Epithelial cell of prostate (primary cell): ENCODE results near the gene SPEM3.

Source experiments
- DNase-seq: peaks from one replicate; pipeline ENCODE4 v3.0.0-alpha.2; 2011; ENCODE audit warnings: low read depth, low spot score
- H3K27ac ChIP-seq: fragments of 450-650 bp; 2 replicates; pipeline ENCODE4 v1.5.1; 2017; ENCODE audit warnings: mild to moderate bottlenecking

The SPEM3 gene

DNA sequence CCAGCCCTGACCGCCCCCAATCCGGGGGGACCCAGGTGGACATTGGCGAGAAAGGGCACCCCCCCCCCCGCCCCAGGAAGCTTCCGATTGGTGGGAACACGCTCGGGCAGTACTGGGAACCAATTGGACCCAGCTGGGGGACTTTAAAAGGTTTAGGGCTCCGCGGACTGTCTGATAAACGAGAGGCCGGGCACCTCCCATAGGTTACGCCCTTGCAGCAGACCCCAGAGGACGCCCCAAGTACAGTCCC is 25.0 kb upstream of the SPEM3 start:
- peak overlapping the region; percentile 59 for H3K27ac ChIP-seq
- DNase-seq: no peak

DNA sequence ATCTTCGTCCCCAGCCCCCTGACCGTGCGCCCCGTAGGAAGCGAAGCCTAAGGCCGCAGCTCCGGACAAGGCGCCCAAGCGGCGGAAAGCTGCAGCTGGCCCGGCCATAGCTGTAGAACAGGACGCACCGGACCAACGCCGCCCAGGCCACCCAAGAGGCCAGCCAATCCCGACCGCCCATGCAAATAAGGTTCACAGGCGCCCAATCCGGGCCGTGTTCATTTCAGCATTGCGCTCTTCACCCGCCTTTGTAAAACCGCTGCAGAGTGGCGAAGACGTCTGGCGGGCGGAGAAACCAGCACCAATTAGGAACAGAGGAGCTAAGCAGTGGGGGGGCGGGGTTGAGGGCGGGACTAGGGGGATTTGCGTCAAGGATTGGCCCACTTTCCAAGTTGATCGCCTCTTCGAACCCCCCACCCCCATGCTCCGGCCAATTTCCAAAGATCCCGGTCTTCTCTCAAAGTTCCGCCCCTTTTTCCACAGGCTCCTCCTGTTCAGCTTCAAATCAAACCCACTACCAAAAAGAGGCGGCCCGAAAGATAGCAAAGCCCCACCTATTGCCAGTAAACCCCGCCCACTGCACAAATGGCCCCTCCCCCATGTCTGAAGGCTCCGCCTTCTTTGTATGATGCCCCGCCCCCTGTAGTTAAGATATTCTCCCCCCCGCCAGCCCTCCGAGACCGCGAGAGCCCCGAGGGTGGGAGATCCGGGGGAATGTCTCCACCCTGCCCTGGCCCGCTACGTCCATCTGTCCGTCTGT is 24.5 kb upstream of the SPEM3 start, which contains the start of gene TMEM256:
Gene TMEM256 (minus strand): TSS at position 121 of the 760 bp plus-strand sequence. CDS start 13 bp downstream, at position 108.
- H3K27ac ChIP-seq: peak within 1 kb of the TSS; percentile 59
- DNase-seq: peak; percentile 96

DNA sequence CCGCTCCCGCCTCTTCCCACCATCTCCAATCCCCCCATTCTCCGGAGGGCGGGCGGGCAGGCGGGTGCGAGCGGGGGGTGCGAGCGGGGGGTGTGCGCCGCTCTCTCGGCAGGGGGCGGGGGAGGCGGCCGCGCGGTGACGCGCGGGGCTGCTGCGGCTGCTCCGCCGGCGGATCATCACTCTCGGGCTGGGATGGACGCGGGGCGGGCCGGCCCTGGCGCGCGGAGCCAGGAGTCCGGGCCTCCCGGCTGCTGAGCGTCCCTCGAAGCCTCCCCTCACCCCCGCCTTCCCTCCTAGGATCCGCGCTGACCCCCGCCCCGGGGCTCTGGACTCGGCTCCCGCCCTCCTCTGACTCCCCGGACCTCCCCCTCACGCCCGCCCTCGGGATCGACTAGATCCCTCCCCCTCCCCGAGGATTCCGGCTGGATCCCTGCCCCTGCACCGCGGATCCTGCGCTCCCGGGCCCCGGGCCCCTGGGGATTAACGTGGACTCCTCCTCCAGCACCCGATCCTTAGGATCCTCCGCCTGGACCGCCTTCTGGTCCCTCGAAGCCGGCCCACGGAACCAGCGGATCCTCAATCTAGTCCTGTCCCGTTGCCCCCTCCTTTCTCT is 23.8 kb upstream of the SPEM3 start:
- DNase-seq: no peak
- peak overlapping the region; percentile 59 for H3K27ac ChIP-seq

DNA sequence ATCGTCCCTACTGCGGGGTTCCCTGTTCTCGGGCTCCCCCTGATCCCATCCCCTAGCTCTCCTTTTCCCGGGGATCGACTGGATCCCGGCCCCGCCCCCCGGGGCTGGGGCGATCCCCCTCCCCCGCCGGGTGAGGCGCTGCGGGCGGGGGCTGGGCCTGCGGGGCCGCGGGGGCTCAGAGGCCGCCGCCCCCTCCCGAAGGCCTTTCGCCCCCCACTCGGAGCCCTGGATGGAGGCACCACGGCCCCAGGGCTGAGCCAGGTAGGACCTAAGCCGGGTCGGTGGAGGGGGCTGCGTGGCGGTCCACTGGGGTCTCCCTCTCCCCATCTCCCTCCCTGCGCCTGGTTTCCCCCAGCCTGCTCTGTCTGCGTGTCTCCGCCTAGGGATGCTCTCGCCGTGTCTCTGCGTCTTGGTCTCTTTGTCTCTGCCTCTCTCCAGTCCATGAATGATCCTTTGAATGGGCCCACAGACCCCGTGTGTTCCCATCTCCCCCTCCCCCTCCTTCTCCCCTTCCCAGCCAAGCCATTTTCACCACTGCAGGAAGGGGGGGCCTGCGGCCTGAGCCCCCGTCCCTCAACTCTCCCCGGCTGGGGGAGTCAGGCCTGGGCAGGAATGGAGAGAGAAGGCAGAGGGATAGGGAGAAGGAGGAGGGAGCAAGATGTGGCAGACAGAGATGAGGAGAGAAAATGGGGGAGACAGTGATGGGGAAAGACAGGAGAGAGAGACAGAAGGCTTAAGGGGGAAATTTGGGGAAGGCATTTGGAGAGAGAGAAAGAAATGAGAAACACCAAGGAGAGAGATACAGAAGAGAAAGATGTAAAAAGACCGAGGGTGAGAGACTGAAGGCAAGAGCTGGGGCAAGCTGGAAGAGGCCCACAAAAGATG is 23.1 kb upstream of the SPEM3 start:
- no peak for DNase-seq
- no peak overlapping the region for H3K27ac ChIP-seq

DNA sequence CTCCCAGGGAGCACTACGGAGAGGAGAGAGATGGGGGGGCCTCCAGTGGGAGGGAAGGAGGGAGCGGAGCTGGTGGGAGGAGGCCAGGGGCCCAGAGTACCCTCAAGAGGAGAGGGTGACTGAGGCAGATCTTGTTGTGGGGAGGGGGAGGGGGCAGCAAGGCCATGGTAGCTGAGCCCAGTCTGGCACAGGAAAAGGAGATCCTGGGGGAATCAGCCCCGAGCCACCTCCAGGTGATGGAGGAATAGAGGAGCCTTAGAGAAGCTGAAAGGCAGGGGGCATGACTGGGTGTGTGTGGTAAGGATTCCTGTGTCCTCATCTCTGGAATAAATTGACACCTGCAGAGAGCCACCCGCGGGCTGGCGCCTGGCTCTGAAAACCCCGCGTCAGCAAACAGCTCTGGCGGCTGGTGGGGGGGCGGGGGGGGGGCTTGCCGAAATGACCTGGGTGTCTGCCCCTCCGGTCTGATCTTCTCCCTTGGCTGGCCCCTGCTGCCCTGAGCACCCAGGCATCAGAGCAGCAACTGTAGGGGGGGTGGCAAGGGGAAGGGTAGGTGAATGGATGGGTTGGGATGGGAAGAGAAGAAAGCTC is 22.3 kb upstream of the SPEM3 start:
- no peak overlapping the region for H3K27ac ChIP-seq
- DNase-seq: no peak

DNA sequence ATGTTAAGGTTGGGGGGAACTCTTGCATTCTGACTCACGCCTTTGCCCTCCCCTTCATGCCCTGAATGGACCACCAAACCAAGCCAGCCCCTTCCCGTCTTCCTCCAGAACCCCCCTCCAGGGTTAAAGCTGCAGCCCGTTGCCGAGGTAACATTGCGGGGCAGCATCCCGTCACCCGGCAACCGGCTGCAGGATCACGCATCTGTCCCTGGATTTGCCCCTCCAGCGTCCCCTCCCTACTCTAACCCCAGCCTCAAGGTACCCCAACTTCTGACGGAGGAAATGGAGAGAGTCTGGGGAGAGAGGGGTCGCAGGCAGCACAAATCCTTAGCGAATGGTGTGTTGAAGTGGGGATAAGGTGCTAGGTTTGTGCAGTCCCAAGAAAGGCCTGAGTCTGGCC is 21.6 kb upstream of the SPEM3 start:
- no peak for DNase-seq
- H3K27ac ChIP-seq: no peak overlapping the region

DNA sequence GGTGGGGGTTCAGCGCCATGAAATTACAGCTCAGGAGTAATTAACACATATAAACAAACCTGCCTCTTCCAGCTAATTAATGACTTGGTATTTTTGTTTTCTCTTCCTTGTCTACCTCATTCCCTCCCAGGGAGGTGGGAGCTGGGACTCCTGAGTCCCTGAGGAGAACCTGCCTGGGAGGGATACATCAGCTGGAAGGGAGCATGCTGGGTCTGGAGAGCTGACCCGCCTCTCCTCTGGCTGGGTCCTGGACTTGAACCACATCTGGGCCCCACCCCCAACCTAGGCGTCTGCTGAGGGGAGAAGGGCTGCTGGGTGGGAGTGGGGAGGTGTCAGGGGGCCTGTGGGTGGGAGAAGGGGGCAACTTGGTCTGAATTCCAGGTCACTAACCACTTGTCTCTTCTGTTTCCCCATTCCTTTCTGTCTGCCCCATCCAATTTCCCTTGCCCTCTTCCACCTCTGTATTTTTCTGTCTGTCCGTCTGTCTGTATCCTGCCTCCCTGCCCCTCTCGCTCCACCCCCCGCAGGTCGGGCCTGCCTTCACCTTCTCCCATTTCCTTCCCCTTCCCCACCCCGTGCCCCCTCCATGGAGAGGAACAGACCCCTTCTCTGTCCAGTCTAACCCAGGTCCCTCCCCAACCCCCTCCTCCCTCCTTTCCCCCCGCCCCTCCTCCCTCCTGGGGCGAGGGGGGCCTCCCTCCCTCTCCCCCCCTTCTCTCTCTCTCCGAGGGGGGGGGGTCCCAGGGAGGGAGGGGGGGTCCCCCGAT is 21.0 kb upstream of the SPEM3 start, which contains the start of gene NLGN2:
Gene NLGN2 (plus strand): TSS at position 361 of the 767 bp plus-strand sequence. CDS start 411 bp downstream, outside the sequence.
- no peak within 1 kb of the TSS for H3K27ac ChIP-seq
- DNase-seq: no peak

DNA sequence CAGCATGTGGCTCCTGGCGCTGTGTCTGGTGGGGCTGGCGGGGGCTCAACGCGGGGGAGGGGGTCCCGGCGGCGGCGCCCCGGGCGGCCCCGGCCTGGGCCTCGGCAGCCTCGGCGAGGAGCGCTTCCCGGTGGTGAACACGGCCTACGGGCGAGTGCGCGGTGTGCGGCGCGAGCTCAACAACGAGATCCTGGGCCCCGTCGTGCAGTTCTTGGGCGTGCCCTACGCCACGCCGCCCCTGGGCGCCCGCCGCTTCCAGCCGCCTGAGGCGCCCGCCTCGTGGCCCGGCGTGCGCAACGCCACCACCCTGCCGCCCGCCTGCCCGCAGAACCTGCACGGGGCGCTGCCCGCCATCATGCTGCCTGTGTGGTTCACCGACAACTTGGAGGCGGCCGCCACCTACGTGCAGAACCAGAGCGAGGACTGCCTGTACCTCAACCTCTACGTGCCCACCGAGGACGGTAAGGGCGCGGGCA is 20.4 kb upstream of the SPEM3 start:
- no peak for DNase-seq
- no peak overlapping the region for H3K27ac ChIP-seq

DNA sequence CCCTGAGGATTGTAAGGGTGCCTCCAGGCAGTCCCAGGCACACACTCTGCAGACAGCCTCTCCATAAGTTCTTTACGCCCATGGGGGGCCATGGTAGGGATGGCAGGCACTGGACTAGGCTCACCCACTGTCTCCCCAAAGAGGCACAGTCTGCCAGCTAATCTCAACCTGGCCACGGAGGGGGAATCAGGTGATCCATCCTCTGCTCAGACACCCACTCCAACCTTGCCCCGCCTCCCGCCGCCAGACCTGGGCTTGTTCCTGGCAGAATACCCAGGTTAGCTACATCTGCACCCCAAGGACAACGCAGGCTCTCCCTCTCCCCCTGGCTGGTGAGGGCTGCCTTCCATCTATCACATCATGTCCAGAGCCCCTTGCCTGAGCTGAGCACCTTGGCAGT is 19.8 kb upstream of the SPEM3 start:
- DNase-seq: no peak
- no peak overlapping the region for H3K27ac ChIP-seq

DNA sequence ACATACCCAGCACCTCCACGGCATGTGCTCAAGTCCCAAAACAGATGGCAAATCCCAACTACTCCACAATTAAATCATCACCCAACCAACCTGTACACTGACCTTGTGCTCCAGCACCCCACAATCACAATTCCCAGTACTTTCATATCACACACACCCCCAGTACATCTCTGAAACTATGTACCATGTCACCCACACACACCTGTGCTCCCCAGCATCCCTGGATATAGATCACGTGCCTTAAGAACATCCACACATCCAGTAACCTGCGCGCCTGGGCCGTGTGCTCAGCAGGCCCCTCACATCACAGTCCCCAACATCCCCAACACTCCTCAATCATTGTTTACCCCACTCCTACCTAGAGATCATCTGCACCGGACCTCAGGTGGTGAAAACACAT is 18.9 kb upstream of the SPEM3 start:
- no peak for DNase-seq
- H3K27ac ChIP-seq: no peak overlapping the region

DNA sequence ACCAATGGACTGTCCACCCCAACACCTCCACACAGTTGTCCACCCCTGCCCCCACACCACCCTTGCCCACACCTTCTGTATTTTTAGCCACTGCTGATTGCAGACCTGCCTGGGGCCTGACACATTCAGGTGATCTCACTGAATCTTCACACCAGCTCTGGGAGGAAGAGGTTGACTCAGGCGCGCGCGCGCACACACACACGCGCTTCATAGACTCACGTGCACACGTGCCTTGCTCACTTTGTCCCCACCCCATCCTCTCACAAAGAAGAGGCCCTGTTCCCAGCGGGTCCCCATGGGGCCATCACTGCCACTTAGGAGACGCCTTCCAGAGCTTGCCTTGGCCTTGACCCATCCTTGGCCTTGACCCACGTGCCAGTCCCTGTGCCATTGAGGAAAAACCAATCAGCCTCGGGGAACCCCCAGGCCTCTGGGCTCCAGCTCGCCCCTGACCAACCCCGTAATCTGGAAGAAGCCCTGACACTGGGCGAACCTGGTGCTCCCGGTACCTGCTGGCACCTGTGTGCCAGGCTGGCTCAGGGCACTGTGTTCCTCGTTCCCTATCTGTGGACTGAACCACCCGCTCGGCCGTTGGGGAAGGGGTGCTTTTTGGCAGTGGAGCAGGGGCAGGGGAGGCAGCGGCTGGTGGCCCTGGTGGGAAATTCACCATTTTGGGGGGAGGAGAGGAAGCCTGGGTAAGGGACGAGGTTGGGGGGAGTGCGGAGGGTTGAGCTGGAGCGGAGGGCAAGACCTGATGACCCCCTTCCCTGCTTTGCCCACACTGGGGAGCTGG is 17.8 kb upstream of the SPEM3 start:
- DNase-seq: no peak
- no peak overlapping the region for H3K27ac ChIP-seq

DNA sequence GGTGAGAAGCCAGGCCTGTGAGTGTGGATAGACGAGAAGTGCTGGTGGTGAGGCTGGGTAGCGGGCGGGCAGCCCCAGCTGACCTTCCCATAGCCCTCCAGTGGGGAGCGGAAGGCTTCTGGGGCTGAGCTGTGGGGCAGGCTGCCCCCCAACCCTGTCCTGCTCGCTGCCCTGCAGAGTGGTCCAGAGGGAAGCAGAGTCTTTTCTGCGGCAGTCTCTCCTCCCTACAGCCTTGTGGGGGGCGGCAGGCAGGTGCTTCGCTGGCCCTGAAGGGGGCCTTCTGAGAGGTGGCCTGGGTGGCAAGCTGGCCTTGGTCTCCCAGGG is 17.3 kb upstream of the SPEM3 start:
- no peak for DNase-seq
- H3K27ac ChIP-seq: no peak overlapping the region

DNA sequence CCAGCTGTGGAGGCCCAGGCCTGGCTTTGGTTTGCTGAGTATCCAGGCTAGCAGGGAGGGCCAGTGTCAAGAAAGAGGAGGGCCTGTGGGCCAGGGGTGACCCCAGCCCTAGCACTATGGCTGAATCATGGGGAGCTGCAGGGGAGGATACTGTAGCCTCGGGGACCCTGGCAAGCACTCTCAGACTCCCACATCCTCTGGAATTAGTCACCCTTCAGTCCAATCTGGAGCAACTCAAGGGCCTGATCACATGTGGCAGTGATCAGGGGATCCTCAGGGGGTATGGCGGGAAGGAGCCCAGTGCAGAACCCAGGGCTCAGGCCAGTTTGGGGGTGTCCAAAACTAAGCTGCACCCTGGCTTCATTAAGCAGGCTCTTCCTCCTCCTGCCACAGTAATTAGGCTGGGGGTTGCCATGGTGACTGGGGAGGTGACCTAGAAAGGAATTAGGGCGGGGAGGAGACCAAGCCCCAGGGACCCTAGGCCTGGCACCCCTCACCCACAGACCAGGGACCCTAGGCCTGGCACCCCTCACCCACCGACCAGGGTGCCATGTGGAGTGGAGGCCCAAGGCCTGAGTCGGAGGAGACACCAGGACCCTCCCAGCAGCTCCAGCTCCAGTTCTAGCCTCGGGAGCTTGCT is 15.2 kb upstream of the SPEM3 start:
- no peak overlapping the region for H3K27ac ChIP-seq
- no peak for DNase-seq

DNA sequence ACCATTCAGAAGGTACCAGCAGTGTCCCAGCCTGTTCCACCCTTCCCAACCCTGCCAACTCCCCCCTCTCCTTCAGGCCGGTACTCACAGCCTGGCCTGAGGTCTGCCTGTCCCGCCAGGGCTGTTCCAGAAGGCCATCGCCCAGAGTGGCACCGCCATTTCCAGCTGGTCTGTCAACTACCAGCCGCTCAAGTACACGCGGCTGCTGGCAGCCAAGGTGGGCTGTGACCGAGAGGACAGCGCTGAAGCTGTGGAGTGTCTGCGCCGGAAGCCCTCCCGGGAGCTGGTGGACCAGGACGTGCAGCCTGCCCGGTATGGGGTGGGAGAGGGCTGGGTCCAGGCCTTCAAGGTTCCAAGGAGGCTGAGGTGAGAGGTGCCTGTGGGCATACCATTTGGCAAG is 13.8 kb upstream of the SPEM3 start:
- no peak overlapping the region for H3K27ac ChIP-seq
- DNase-seq: no peak

DNA sequence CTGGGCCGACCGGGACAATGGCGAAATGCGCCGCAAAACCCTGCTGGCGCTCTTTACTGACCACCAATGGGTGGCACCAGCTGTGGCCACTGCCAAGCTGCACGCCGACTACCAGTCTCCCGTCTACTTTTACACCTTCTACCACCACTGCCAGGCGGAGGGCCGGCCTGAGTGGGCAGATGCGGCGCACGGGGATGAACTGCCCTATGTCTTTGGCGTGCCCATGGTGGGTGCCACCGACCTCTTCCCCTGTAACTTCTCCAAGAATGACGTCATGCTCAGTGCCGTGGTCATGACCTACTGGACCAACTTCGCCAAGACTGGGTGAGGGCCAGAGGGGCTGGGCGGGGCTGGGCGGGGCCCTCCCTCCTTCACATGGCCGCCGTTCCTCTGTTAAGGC is 12.9 kb upstream of the SPEM3 start:
- no peak for DNase-seq
- no peak overlapping the region for H3K27ac ChIP-seq

DNA sequence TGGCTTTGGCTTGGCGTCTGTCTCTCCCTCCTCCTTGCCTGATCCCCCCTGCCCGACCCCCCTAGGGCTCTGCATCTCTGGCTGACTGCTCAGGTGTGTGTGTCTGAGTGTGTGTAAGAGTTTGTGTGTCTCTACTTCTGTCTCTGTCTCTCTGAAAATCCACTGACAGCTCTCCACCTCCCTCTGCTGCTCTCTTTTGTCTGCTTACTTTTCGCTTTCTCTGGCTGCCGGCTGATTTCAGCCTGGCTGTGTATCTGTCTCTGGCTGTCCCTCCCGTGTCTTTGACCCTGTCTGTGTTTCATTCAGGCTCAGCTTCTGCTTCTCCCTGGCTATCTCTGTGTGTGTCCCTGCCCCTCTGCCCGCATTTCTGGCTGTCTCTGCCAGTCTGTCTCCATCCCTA is 12.3 kb upstream of the SPEM3 start:
- no peak for DNase-seq

DNA sequence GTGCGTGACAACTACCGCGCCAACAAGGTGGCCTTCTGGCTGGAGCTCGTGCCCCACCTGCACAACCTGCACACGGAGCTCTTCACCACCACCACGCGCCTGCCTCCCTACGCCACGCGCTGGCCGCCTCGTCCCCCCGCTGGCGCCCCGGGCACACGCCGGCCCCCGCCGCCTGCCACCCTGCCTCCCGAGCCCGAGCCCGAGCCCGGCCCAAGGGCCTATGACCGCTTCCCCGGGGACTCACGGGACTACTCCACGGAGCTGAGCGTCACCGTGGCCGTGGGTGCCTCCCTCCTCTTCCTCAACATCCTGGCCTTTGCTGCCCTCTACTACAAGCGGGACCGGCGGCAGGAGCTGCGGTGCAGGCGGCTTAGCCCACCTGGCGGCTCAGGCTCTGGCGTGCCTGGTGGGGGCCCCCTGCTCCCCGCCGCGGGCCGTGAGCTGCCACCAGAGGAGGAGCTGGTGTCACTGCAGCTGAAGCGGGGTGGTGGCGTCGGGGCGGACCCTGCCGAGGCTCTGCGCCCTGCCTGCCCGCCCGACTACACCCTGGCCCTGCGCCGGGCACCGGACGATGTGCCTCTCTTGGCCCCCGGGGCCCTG is 11.5 kb upstream of the SPEM3 start:
- no peak for DNase-seq

More for the DNA sequence above, 12.3 kb upstream of the SPEM3 start:
- no peak overlapping the region for H3K27ac ChIP-seq

DNA sequence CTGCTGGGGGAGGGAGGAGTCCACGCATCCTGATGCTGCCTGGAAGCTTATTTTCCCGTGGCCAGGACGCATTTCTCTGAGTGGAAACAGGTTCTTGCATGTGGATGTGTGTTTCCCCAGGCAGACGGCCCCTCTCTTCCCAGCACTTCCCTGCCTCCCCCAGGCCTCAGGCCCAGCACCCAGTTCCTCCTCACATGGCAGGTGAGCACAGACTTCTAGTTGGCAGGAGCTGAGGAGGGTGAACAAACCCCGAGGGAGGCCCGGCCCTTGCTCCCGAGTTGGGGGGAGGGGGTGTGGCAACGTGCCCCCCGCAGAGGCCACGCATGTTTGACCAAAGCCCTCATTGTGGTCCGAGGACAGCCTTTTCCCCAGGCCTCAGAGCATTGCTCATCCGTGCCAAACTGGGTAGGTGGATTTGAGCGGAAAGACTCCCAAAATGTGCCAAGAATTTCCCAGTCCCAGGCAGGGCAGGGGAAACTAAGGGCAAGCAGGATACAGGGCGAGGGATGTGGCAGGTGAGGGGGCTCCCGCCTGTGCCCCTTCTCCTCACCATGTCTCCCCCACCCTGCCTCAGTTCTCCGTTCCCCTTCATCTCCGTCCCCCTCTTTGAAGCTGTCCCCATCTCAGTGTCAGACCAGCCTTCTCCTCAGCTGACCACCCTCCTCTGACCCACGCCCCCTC is 10.0 kb upstream of the SPEM3 start:
- DNase-seq: no peak
- no peak overlapping the region for H3K27ac ChIP-seq

More for the DNA sequence above, 11.5 kb upstream of the SPEM3 start:
- no peak overlapping the region for H3K27ac ChIP-seq
